K562 (cell line): ENCODE data around the gene CYP51A1. TPM values are rescaled to one million over a fixed set of nuclear protein-coding genes. Genes with fewer than 3 reads are reported as not detected.

ENCODE experiments used
- ARID4B ChIP-seq: sonication (generic); formaldehyde crosslinking; IDR thresholded peaks from 2 replicates; pipeline ENCODE4 v1.8.0; 2022; ENCODE audit warnings: mild to moderate bottlenecking, missing genetic modification reagents
- ASH1L ChIP-seq: fragments of 450-650 bp; IDR thresholded peaks from 2 replicates; pipeline ENCODE4 v1.6.1; 2018; ENCODE audit warnings: borderline replicate concordance, mild to moderate bottlenecking, low read depth; ENCODE audit not compliant: partially characterized antibody
- BACH1 ChIP-seq: fragments of 200-800 bp; sonication (Bioruptor generic); IDR thresholded peaks from 2 replicates; pipeline ENCODE4 v1.6.1; 2016; ENCODE audit warnings: missing genetic modification characterization, missing compliant biosample characterization
- DIDO1 ChIP-seq: fragments of 450-650 bp; IDR thresholded peaks from 2 replicates; pipeline ENCODE4 v1.6.1; 2016; ENCODE audit warnings: low read depth, missing biosample characterization, missing genetic modification characterization
- ESRRA ChIP-seq: fragments of 450-650 bp; IDR thresholded peaks from 2 replicates; pipeline ENCODE4 v1.6.1; 2014; ENCODE audit warnings: low read depth, mild to moderate bottlenecking, moderate library complexity, borderline replicate concordance
- FOXM1 ChIP-seq, 2 experiments: fragments of 450-650 bp in 1 of 2; sonication (generic) in 1 of 2; formaldehyde crosslinking in 1 of 2; IDR thresholded peaks; 2 replicates each; pipeline versions ENCODE4 v1.6.1 to v1.9.0; 2017 to 2022; ENCODE audit warnings: low read depth in 2 of 2, mild to moderate bottlenecking in 2 of 2, missing genetic modification reagents in 1 of 2, moderate library complexity in 1 of 2
- MYNN ChIP-seq, 2 experiments: sonication (generic); formaldehyde crosslinking in 1 of 2; IDR thresholded peaks; 2 replicates each; pipeline versions ENCODE4 v1.5.0 to v1.6.1; 2016 to 2020; ENCODE audit warnings: antibody characterized with exemption in 1 of 2, missing genetic modification reagents in 1 of 2
- PHB2 ChIP-seq: fragments of 450-650 bp; IDR thresholded peaks from 2 replicates; pipeline ENCODE4 v1.6.1; 2017; ENCODE audit warnings: low read depth
- PHF20 ChIP-seq: fragments of 450-650 bp; IDR thresholded peaks from 2 replicates; pipeline ENCODE4 v1.6.1; 2018; ENCODE audit not compliant: partially characterized antibody
- RFX1 ChIP-seq: fragments of 450-650 bp; IDR thresholded peaks from 2 replicates; pipeline ENCODE4 v1.6.1; 2016; ENCODE audit warnings: mild to moderate bottlenecking, moderate library complexity
- SMARCE1 ChIP-seq: fragments of 450-650 bp; IDR thresholded peaks from 2 replicates; pipeline ENCODE4 v1.7.1; 2016; ENCODE audit warnings: mild to moderate bottlenecking
- THRAP3 ChIP-seq: fragments of 450-650 bp; IDR thresholded peaks from 2 replicates; pipeline ENCODE4 v1.6.1; 2016; ENCODE audit warnings: mild to moderate bottlenecking, inconsistent platforms, borderline replicate concordance
- ZNF431 ChIP-seq: sonication (generic); formaldehyde crosslinking; IDR thresholded peaks from 2 replicates; pipeline ENCODE4 v1.8.0; 2022; ENCODE audit warnings: mild to moderate bottlenecking, missing genetic modification reagents
- ZNF445 ChIP-seq: fragments of 250-450 bp; sonication (Bioruptor Pico); IDR thresholded peaks from 2 replicates; pipeline ENCODE4 v1.4.0; 2020; ENCODE audit warnings: low read depth, mild to moderate bottlenecking, moderate library complexity
- polyA plus RNA-seq, 8 experiments: library from polyadenylated mRNA; depleted of rRNA in 4 of 8; stranded (reverse) in 5 of 8; unstranded in 3 of 8; fragments of >200 nt; fragmentation: Nextera tagmentation in 2 of 8; fragmentation: Illumina TruSeq in 1 of 8; extraction: Ambion mirVana in 2 of 8; extraction: Trizol in 1 of 8; gene quantifications; 2 replicates each; pipeline versions ENCODE4 v1.2.1 to v1.2.3, GENCODE V29; 2011 to 2014; ENCODE audit warnings: inconsistent platforms in 1 of 8, missing spikeins in 1 of 8
- total RNA-seq, 7 experiments: library from RNA; depleted of rRNA in 6 of 7; stranded (reverse); fragments of >200 nt in 6 of 7; fragmentation: Illumina TruSeq in 2 of 7; extraction: Trizol in 2 of 7; gene quantifications; 2 replicates each; pipeline versions ENCODE4 v1.2.1 to v1.2.3, GENCODE V29; 2011 to 2021; ENCODE audit warnings: low replicate concordance in 1 of 7
- TF ChIP-seq, protein P1 (sequence below): fragments of 450-650 bp; IDR thresholded peaks from 2 replicates; pipeline ENCODE4 v1.6.1; 2017; ENCODE audit warnings: antibody characterized with exemption, mild to moderate bottlenecking
- TF ChIP-seq, protein P2 (sequence below): fragments of 450-650 bp; formaldehyde crosslinking; IDR thresholded peaks from 2 replicates; pipeline ENCODE4 v1.4.0; 2022; ENCODE audit warnings: missing genetic modification characterization

The CYP51A1 gene
- total and polyA plus RNA-seq, 9 of the 15 experiments (the other 6 are each of a cell fraction or from before 2014, with no cell fraction given), result 35.4 to 151 (median 80.3) TPM

- no peak; the same call in 1 of the 2 replicates for TF ChIP-seq ARID4B
- TF ChIP-seq MYNN (IDR thresholded peaks at IDR 0.05), result peak; percentile 78
- no peak for TF ChIP-seq MYNN (CRISPR knock-in tag; IDR thresholded peaks at IDR 0.05)
- no peak for TF ChIP-seq ASH1L
- TF ChIP-seq ZNF431, result peak; percentile 31; the same call in 1 of the 2 replicates
- peak; percentile 40 for TF ChIP-seq SMARCE1
- TF ChIP-seq ZNF445 (CRISPR knock-in tag), result 0 out of 2 replicates have a peak, but pooled peaks have one; percentile 62
- no peak for TF ChIP-seq RFX1
- TF ChIP-seq ESRRA, result peak; percentile 84; the same call in 1 of the 2 replicates
- TF ChIP-seq, protein P1, sequence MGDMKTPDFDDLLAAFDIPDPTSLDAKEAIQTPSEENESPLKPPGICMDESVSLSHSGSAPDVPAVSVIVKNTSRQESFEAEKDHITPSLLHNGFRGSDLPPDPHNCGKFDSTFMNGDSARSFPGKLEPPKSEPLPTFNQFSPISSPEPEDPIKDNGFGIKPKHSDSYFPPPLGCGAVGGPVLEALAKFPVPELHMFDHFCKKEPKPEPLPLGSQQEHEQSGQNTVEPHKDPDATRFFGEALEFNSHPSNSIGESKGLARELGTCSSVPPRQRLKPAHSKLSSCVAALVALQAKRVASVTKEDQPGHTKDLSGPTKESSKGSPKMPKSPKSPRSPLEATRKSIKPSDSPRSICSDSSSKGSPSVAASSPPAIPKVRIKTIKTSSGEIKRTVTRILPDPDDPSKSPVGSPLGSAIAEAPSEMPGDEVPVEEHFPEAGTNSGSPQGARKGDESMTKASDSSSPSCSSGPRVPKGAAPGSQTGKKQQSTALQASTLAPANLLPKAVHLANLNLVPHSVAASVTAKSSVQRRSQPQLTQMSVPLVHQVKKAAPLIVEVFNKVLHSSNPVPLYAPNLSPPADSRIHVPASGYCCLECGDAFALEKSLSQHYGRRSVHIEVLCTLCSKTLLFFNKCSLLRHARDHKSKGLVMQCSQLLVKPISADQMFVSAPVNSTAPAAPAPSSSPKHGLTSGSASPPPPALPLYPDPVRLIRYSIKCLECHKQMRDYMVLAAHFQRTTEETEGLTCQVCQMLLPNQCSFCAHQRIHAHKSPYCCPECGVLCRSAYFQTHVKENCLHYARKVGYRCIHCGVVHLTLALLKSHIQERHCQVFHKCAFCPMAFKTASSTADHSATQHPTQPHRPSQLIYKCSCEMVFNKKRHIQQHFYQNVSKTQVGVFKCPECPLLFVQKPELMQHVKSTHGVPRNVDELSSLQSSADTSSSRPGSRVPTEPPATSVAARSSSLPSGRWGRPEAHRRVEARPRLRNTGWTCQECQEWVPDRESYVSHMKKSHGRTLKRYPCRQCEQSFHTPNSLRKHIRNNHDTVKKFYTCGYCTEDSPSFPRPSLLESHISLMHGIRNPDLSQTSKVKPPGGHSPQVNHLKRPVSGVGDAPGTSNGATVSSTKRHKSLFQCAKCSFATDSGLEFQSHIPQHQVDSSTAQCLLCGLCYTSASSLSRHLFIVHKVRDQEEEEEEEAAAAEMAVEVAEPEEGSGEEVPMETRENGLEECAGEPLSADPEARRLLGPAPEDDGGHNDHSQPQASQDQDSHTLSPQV, result peak; percentile 61
- TF ChIP-seq BACH1 (tag), result no peak
- TF ChIP-seq, protein P2, sequence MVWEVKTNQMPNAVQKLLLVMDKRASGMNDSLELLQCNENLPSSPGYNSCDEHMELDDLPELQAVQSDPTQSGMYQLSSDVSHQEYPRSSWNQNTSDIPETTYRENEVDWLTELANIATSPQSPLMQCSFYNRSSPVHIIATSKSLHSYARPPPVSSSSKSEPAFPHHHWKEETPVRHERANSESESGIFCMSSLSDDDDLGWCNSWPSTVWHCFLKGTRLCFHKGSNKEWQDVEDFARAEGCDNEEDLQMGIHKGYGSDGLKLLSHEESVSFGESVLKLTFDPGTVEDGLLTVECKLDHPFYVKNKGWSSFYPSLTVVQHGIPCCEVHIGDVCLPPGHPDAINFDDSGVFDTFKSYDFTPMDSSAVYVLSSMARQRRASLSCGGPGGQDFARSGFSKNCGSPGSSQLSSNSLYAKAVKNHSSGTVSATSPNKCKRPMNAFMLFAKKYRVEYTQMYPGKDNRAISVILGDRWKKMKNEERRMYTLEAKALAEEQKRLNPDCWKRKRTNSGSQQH (CRISPR knock-in tag), result no peak; the same call in 1 of the 2 replicates
- peak; percentile 58 for TF ChIP-seq FOXM1 (IDR thresholded peaks at IDR 0.05; ENCODE audit: low read depth)
- TF ChIP-seq FOXM1 (CRISPR knock-in tag; IDR thresholded peaks at IDR 0.05; ENCODE audit: low read depth), result 0 out of 2 replicates have a peak, but pooled peaks have one; percentile 89
- TF ChIP-seq DIDO1, result peak; percentile 92
- peak; percentile 87 for TF ChIP-seq PHF20
- no peak for TF ChIP-seq PHB2
- no peak for TF ChIP-seq THRAP3
Measured at GRCh38 chr7:92134271-92135051, at the start of gene CYP51A1 (continued).
